Esophagus muscularis mucosa (tissue), 4 donors: Measurements from ENCODE around the gene RBP2. TPM values are rescaled to one million over a fixed set of nuclear protein-coding genes. Genes with fewer than 3 reads are reported as not detected.

Experiments used
- DNase-seq: peaks from one replicate; pipeline ENCODE4 v3.0.0-alpha.2; 2017; ENCODE audit errors: extremely low spot score
- H3K27ac ChIP-seq, 4 donors: fragments of 200-600 bp; sonication (generic); replicated peaks in 1 of 4; 1 replicate in 3 of 4; 2 replicates in 1 of 4; pipeline ENCODE4 v1.5.1; 2016 to 2019; ENCODE audit warnings: mild to moderate bottlenecking in 1 of 4
- H3K27me3 ChIP-seq, 4 donors: fragments of 200-600 bp; sonication (generic); one replicate each; pipeline versions ENCODE4 v1.5.1 to v1.6.0; 2016 to 2019
- H3K36me3 ChIP-seq, 4 donors: fragments of 200-600 bp; sonication (generic); one replicate each; pipeline ENCODE4 v1.5.1; 2016 to 2019
- H3K4me1 ChIP-seq, 4 donors: fragments of 200-600 bp; sonication (generic); one replicate each; pipeline ENCODE4 v1.5.1; 2016 to 2019
- H3K4me3 ChIP-seq, 4 donors: fragments of 200-600 bp; sonication (generic); 1 replicate in 2 of 4; 2 replicates in 2 of 4; pipeline ENCODE4 v1.5.1; 2016 to 2019; ENCODE audit warnings: mild to moderate bottlenecking in 4 of 4, moderate library complexity in 1 of 4
- H3K9me3 ChIP-seq, 4 donors: fragments of 200-600 bp; sonication (generic); 1 replicate in 3 of 4; 2 replicates in 1 of 4; pipeline ENCODE4 v1.5.1; 2016 to 2019
- CTCF ChIP-seq, 3 experiments: fragments of 200-600 bp in 2 of 3; fragments of 450-650 bp in 1 of 3; sonication (generic) in 2 of 3; IDR thresholded peaks; one replicate each; pipeline ENCODE4 v1.5.1; 2017 to 2019; ENCODE audit warnings: antibody characterized with exemption in 3 of 3, mild to moderate bottlenecking in 2 of 3, moderate library complexity in 1 of 3
- EP300 ChIP-seq: sonication (generic); formaldehyde crosslinking; IDR thresholded peaks from one replicate; pipeline ENCODE4 v1.6.1; 2017; ENCODE audit warnings: antibody characterized with exemption
- POLR2A ChIP-seq: fragments of 450-650 bp; IDR thresholded peaks from one replicate; pipeline ENCODE4 v1.6.1; 2017; ENCODE audit warnings: antibody characterized with exemption, moderate library complexity, mild to moderate bottlenecking, low read depth
- POLR2AphosphoS5 ChIP-seq, 2 donors: sonication (generic); formaldehyde crosslinking; IDR thresholded peaks; one replicate each; pipeline ENCODE4 v1.6.1; 2017; ENCODE audit warnings: antibody characterized with exemption in 2 of 2
- WGBS: methylation state at CpG from one replicate; pipeline ENCODE4 v1.1.5; 2018; 5-methylcytosine and 5-hydroxymethylcytosine counted together
- intact Hi-C: fragments of 100-400 bp; cut with DNase I; formaldehyde crosslinking; loops from one replicate; pipeline ENCODE4 v1.15.1; 2023
- total RNA-seq, 4 donors: library from RNA; depleted of rRNA; stranded (reverse); fragments of >200 nt; gene quantifications; one replicate each; pipeline versions ENCODE4 v1.1.0 to v1.2.1, GENCODE V29; 2016

RBP2 gene
- total RNA-seq, 4 donors from 2014 or later = not detected

GRCh38 chr3:139518926-139519842 lies 42.9 kb upstream of the RBP2 start:
- TF ChIP-seq EP300 = no peak
- TF ChIP-seq POLR2A = no peak
- TF ChIP-seq POLR2AphosphoS5 (IDR thresholded peaks at IDR 0.05) = no peak
- no peak for TF ChIP-seq CTCF (IDR thresholded peaks at IDR 0.05)
- WGBS = 97% methylated on average over 9 of the region's 9 CpGs
- Histone ChIP-seq H3K4me1 (no peaks in the 10 kb centered on the region), H3K36me3 (peaks cover 0 to 12% (median 0%) of the 10 kb centered on the region in 4 donors), H3K27ac (no peak overlapping the region), H3K4me3 (no peak overlapping the region), H3K9me3 (no peaks in the 10 kb centered on the region), H3K27me3 (no peaks in the 10 kb centered on the region)
- intact Hi-C loops = no loop called here
- peak; percentile 74 for DNase-seq

- intact Hi-C loops = no loop called here
- 61% methylated on average over 6 of the region's 6 CpGs for WGBS
Measured at GRCh38 chr3:139518306-139518705, 42.0 kb upstream of the RBP2 start.

GRCh38 chr3:139517321-139518065 lies 41.2 kb upstream of the RBP2 start:
- peak; percentile 66 for DNase-seq
- Histone ChIP-seq H3K27me3 (no peaks in the 10 kb centered on the region), H3K27ac (no peak overlapping the region), H3K9me3 (no peaks in the 10 kb centered on the region), H3K4me1 (no peaks in the 10 kb centered on the region), H3K36me3 (peaks cover 0 to 12% (median 0%) of the 10 kb centered on the region in 4 donors), H3K4me3 (no peak overlapping the region)
- intact Hi-C loops = no loop called here
- 83% methylated on average over 5 of the region's 5 CpGs for WGBS
- TF ChIP-seq CTCF (IDR thresholded peaks at IDR 0.05) = no peak
- no peak for TF ChIP-seq POLR2A
- TF ChIP-seq EP300 = no peak
- TF ChIP-seq POLR2AphosphoS5 (IDR thresholded peaks at IDR 0.05) = no peak

More at GRCh38 chr3:139518306-139518705, 42.0 kb upstream of the RBP2 start:
- no peaks in the 10 kb centered on the region for H3K27me3 ChIP-seq
- no peak for TF ChIP-seq POLR2A
- TF ChIP-seq CTCF (IDR thresholded peaks at IDR 0.05) = no peak
- no peaks in the 10 kb centered on the region for H3K9me3 ChIP-seq
- peaks cover 0 to 12% (median 0%) of the 10 kb centered on the region in 4 donors for H3K36me3 ChIP-seq
- H3K27ac ChIP-seq = no peak overlapping the region
- no peak overlapping the region for H3K4me3 ChIP-seq
- no peaks in the 10 kb centered on the region for H3K4me1 ChIP-seq
- peak; percentile 78 for DNase-seq

GRCh38 chr3:139514741-139515140 lies 38.4 kb upstream of the RBP2 start:
- Histone ChIP-seq H3K27me3 (no peaks in the 10 kb centered on the region), H3K9me3 (no peaks in the 10 kb centered on the region), H3K36me3 (peaks cover 0 to 12% (median 0%) of the 10 kb centered on the region in 4 donors), H3K27ac (no peak overlapping the region), H3K4me1 (no peaks in the 10 kb centered on the region), H3K4me3 (no peak overlapping the region)
- peak; percentile 88 for DNase-seq
- intact Hi-C loops = no loop called here
- 96% methylated on average over 4 of the region's 4 CpGs for WGBS
- TF ChIP-seq POLR2A = no peak
- TF ChIP-seq CTCF (IDR thresholded peaks at IDR 0.05) = no peak
- TF ChIP-seq EP300 = no peak
